Duodenal mucosa (tissue), 2 donors: ENCODE results near the gene IMP3.
A peak's percentile ranks its signal among the peaks of the same experiment; 100 is the strongest.

ENCODE experiments used
- H3K27ac ChIP-seq: one replicate; pipeline ENCODE4 v1.7.0; 2013; ENCODE audit warnings: low read depth, low read length
- H3K27me3 ChIP-seq, 2 donors: one replicate each; pipeline ENCODE4 v1.7.0; 2013; ENCODE audit warnings: low read length in 2 of 2, control low read depth in 1 of 2; ENCODE audit not compliant: insufficient read depth in 2 of 2, control insufficient read depth in 1 of 2
- H3K36me3 ChIP-seq, 2 donors: one replicate each; pipeline ENCODE4 v1.7.0; 2013; ENCODE audit warnings: low read length in 2 of 2, control low read depth in 1 of 2; ENCODE audit not compliant: insufficient read depth in 2 of 2, control insufficient read depth in 1 of 2
- H3K4me1 ChIP-seq, 2 donors: one replicate each; pipeline ENCODE4 v1.7.0; 2013; ENCODE audit warnings: low read length in 2 of 2, control low read depth in 1 of 2; ENCODE audit not compliant: insufficient read depth in 2 of 2, control insufficient read depth in 1 of 2
- H3K4me3 ChIP-seq, 2 donors: one replicate each; pipeline ENCODE4 v1.7.0; 2013; ENCODE audit warnings: low read length in 2 of 2, low read depth in 1 of 2
- H3K9ac ChIP-seq, 2 donors: one replicate each; pipeline ENCODE4 v1.7.0; 2013; ENCODE audit warnings: low read length in 2 of 2, low read depth in 1 of 2
- H3K9me3 ChIP-seq, 2 donors: one replicate each; pipeline ENCODE4 v1.7.0; 2013; ENCODE audit warnings: low read length in 2 of 2, control low read depth in 1 of 2; ENCODE audit not compliant: control insufficient read depth in 1 of 2

IMP3 gene

DNA sequence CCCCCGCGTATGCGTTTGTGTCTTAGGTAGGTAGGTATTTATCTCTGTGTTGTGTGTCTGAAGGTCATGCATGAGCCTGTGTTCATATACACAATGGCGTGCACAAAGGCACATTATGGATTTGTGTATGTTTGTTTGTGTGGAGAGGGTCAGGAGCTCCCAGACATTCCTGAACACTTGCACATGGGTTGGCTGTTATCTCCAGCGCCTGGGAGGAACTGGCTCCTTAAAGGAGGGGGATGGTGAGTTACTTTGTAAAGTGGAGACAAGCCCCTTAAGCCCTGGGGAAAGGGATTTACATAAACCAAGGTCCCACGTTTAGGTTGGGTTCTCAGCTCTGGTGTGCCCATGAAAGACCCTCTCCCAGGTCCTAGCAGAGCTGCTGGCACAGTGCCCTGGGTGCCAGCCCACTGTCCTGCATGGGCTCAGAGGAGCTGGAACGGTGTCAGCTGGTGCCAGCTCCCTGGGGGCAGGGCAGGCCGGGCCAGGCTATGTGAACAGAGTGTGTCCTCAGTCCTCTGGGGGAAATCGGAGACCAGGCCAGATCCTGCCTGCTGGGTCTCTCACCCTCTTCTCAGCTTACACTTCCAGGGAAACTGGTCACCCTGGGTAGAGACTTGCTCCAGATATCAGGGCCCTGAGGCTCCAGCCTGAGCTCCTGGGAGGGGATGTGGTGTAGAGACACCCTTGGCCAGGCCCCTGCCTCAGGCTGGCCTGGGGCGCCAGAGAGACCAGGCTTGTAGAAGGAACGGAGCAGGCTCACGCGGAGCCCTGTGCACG is 32.8 kb upstream of the IMP3 start:
- no peak overlapping the region for H3K4me3 ChIP-seq
- no peaks in the 10 kb centered on the region for H3K36me3 ChIP-seq
- no peak overlapping the region for H3K27ac ChIP-seq
- no peaks in the 10 kb centered on the region for H3K27me3 ChIP-seq
- H3K9ac ChIP-seq: peak overlapping the region in 1 of 2 donors; percentile 18
- H3K4me1 ChIP-seq: peaks cover 7 to 15% of the 10 kb centered on the region in 2 donors
- H3K9me3 ChIP-seq: no peaks in the 10 kb centered on the region

DNA sequence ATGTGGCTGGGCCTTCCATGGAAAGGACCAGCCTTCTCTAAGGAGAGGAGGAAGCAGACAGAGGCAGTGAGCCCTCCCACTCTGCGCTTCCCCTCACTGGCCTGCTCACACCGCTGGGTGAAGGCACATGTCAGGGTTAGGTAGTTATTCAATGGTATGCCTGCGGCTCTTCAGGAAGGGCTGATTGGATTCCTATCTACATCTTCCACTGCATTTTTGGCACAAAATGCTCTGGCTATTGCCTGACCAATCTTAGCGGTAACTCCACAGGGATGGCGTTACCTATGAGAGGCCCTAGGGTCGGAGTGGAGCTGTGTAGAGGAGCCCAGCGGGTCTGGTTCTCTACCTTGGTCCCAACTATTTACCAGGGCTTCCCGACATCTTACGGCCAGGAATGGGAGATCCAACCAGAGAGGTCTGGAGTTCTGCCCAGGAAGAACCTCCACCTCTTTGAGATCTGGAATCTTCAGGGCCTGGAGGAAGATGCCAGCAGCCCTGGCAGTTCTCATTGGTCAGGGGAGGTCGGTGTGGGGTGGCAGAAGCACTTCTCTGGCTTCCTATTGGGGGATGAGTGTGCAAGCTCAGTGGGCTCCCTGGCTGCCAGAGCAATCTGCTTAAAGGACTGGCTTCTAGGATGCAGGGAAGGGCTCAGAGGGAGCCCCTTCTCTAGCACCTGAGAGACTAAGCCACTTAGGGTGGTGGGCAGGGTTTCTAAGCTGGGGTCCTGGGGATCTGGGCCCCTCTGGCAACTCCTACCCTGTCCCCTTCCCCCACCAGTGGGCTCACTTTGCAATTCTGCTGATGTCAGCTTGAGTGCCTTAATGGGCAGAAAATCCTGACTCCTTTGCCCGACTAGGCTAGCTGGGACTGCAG is 31.9 kb upstream of the IMP3 start:
- Histone ChIP-seq H3K9ac (no peak overlapping the region), H3K9me3 (no peaks in the 10 kb centered on the region), H3K4me1 (peaks cover 11 to 16% of the 10 kb centered on the region in 2 donors), H3K27me3 (no peaks in the 10 kb centered on the region), H3K4me3 (no peak overlapping the region), H3K27ac (no peak overlapping the region), H3K36me3 (no peaks in the 10 kb centered on the region)

DNA sequence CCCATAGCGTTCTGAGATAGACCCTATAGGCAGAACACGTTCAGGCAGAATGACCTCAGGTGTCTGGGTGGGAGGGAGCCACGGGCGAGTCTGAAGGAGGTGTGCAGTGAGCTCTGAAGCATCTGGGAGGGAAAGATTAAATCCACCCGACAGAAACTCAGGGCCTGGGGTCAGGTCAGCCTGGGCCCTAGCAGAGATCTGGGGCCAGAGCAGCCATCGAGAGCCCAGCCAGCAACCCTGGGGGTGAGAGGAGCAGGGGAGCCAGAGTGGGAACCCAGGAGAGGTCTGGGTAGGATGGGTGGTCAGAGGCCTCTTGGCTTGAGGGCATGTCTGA is 29.8 kb upstream of the IMP3 start:
- Histone ChIP-seq H3K27me3 (no peaks in the 10 kb centered on the region), H3K27ac (no peak overlapping the region), H3K36me3 (no peaks in the 10 kb centered on the region), H3K9ac (no peak overlapping the region), H3K9me3 (no peaks in the 10 kb centered on the region), H3K4me3 (no peak overlapping the region), H3K4me1 (peaks cover 18 to 27% of the 10 kb centered on the region in 2 donors)

DNA sequence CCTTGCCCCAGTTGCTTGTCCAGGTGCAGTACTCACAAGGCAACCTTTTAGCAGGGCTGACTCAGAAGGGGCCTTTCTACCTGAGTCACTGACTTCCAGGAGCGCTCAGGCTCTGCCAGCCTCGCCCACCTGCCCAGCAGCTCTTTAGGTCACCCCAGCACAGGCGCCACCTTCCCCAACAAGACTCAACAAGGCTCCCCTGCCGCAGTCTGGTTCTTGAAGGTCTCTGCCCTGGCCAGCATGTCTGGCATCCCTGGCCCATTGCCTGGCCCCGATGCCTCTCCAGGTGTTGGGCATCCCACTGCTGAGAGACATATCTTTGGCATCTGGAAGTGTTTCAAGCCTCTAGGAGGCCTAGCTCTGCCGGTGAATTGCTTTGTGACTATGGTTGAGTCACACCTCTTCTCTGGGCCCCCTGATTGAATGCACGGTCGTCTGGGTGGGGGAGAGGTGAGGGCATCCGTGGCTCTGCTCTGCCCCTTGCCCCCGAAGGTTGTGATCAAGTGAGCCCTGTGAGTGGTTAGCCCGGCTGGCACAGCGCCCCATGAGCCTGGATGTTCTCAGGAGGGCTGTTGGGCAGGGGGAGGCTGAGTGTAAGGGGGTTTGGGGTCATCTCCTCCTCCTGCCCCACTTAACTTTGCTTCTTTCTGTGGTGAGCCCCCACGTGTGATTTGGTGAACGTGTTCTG is 29.3 kb upstream of the IMP3 start:
- H3K9ac ChIP-seq: no peak overlapping the region
- H3K27me3 ChIP-seq: no peaks in the 10 kb centered on the region
- no peaks in the 10 kb centered on the region for H3K9me3 ChIP-seq
- no peak overlapping the region for H3K4me3 ChIP-seq
- H3K36me3 ChIP-seq: no peaks in the 10 kb centered on the region
- peaks cover 23 to 32% of the 10 kb centered on the region in 2 donors for H3K4me1 ChIP-seq
- no peak overlapping the region for H3K27ac ChIP-seq

- H3K27me3 ChIP-seq: no peaks in the 10 kb centered on the region
- no peaks in the 10 kb centered on the region for H3K9me3 ChIP-seq
- H3K36me3 ChIP-seq: no peaks in the 10 kb centered on the region
- no peak overlapping the region for H3K4me3 ChIP-seq
- H3K9ac ChIP-seq: peak overlapping the region in 1 of 2 donors; percentile 13
- H3K27ac ChIP-seq: peak overlapping the region; percentile 3
- peaks cover 30 to 42% of the 10 kb centered on the region in 2 donors for H3K4me1 ChIP-seq
Observed at GRCh38 chr15:75666823-75667501, 26.9 kb upstream of the IMP3 start.

DNA sequence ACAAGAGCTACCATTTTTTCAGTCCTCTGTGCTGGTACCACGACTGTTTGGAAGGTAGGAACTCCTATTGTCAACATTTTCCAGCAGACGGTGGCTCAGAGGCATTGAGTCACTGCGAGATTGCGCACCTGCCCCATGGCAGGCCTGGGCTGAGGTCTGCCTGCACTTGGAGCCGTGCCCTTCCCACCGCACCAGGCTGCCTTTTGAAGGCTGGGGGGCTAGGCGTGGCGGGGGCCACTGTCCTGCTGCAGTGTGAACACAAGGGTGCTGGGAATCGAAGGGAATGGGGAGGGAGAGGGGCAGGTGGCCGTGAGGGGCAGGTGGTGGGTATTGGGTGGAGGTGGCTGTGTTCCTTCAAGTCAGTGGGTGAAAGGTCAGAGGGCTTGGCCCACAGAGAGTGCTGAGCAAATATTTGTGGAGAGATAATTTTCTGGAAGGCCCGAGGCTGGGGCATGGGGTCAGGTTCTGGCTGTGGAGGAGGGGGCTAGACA is 24.0 kb upstream of the IMP3 start:
- Histone ChIP-seq H3K4me3 (no peak overlapping the region), H3K4me1 (peaks cover 51 to 60% of the 10 kb centered on the region in 2 donors), H3K27ac (no peak overlapping the region), H3K27me3 (no peaks in the 10 kb centered on the region), H3K9ac (peak overlapping the region; percentile 26 to 38), H3K9me3 (no peaks in the 10 kb centered on the region), H3K36me3 (peaks cover 3 to 4% of the 10 kb centered on the region in 2 donors)

DNA sequence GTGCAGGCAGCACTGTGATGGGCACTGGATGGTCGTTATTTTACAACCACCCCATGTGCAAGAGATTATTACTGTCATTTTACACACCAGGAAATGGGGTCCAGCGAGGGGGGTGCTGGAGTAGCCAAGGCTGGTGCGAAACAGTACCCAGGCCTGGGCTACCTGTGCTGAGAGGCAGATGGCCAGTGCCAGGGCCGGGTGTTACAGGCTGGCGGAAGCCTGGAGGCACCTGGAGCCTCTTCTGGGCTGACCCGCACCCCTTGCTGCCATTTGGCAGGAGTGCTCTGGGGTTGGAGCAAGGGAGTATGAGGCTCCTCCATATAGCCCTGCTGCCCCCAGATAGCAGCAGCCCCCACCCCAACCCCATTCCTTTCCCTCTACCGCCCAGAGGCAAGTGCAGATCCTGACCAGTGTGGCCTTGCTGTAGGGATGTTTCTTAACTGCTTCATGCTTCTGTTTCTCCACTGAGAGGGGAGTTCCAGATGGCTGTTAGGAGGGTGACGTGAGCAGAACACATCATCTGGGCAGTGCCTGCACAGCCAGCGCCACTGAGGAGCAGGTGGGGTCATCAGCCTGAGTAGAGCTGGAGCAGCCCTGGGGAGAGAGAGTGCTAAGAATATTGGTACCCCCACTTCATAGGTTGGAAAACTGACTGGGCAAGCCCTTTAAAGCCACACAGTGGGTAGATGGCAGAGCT is 22.9 kb upstream of the IMP3 start:
- H3K36me3 ChIP-seq: peaks cover 4 to 5% of the 10 kb centered on the region in 2 donors
- no peak overlapping the region for H3K27ac ChIP-seq
- no peak overlapping the region for H3K4me3 ChIP-seq
- peak overlapping the region in 1 of 2 donors; percentile 38 for H3K9ac ChIP-seq
- no peaks in the 10 kb centered on the region for H3K27me3 ChIP-seq
- H3K9me3 ChIP-seq: no peaks in the 10 kb centered on the region
- H3K4me1 ChIP-seq: peaks cover 51 to 60% of the 10 kb centered on the region in 2 donors

- Histone ChIP-seq H3K4me3 (no peak overlapping the region), H3K4me1 (peaks cover 45 to 50% of the 10 kb centered on the region in 2 donors)
Observed at GRCh38 chr15:75661756-75662140, 21.7 kb upstream of the IMP3 start.

DNA sequence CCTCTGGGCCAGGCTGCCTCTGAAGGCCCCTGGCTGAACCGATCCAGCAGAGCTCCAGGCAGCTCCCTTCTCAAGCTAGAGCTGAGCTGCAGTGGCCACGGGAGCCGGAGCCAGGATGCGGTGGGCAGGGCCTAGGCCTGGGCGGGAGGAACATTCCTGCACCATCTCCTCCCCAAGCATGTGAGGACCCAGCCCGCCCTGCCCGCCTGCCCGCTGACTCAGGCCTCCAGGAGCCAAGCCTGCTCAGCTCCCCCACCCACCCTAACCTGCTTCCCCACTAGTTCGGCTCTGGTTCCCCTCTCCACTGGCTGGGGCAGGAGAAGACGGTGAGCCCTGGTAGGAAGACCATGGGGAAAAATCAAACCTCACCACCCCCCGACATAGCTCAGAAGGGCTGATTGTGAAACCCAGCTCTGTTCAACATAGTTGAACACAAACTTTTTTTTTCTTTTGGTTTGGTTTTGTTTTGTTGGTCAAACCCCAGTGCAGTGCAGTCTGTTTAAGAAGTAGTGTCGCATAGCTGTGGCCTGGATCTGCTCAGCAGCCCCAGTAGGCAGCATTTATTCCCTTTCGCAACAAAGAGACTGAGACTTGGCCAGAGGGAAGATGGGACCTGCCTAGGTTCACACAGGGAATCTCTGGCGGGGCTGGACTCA is 21.2 kb upstream of the IMP3 start:
- Histone ChIP-seq H3K27ac (peak overlapping the region; percentile 57), H3K27me3 (no peaks in the 10 kb centered on the region), H3K4me3 (no peak overlapping the region), H3K36me3 (peaks cover 8 to 20% of the 10 kb centered on the region in 2 donors), H3K9ac (peak overlapping the region in 1 of 2 donors; percentile 23), H3K4me1 (peaks cover 40 to 45% of the 10 kb centered on the region in 2 donors), H3K9me3 (no peaks in the 10 kb centered on the region)

More at GRCh38 chr15:75661756-75662140, 21.7 kb upstream of the IMP3 start:
- Histone ChIP-seq H3K27me3 (no peaks in the 10 kb centered on the region), H3K9ac (peak overlapping the region in 1 of 2 donors; percentile 23), H3K27ac (peak overlapping the region; percentile 57), H3K9me3 (no peaks in the 10 kb centered on the region), H3K36me3 (peaks cover 4 to 17% of the 10 kb centered on the region in 2 donors)
